IMR-90 (cell line): ENCODE results near the gene ZFHX3.

Source experiments
- BHLHE40 ChIP-seq: fragments of 150-350 bp; IDR thresholded peaks from 2 replicates; pipeline ENCODE4 v1.6.1; 2016; ENCODE audit warnings: mild to moderate bottlenecking, low read depth, low read length
- MAFK ChIP-seq: IDR thresholded peaks from 2 replicates; pipeline ENCODE4 v1.6.1; 2012; ENCODE audit warnings: low read depth, low read length, improper control_type of control experiment
- MXI1 ChIP-seq: IDR thresholded peaks from 2 replicates; pipeline ENCODE4 v1.6.1; 2012; ENCODE audit warnings: low read depth, mild to moderate bottlenecking, low read length, moderate library complexity, borderline replicate concordance
- NFE2L2 ChIP-seq: fragments of 150-350 bp; IDR thresholded peaks from 2 replicates; pipeline ENCODE4 v1.6.1; 2016; ENCODE audit warnings: low read depth, mild to moderate bottlenecking, low read length
- POLR2A ChIP-seq: IDR thresholded peaks from 2 replicates; pipeline ENCODE4 v1.6.1; 2012; ENCODE audit warnings: mild to moderate bottlenecking, low read depth, low read length
- RAD21 ChIP-seq: IDR thresholded peaks from 2 replicates; pipeline ENCODE4 v1.6.1; 2012; ENCODE audit warnings: low read length, improper control_type of control experiment
- RCOR1 ChIP-seq: IDR thresholded peaks from 2 replicates; pipeline ENCODE4 v1.6.1; 2012; ENCODE audit warnings: mild to moderate bottlenecking, low read length, improper control_type of control experiment; ENCODE audit not compliant: insufficient replicate concordance
- RFX5 ChIP-seq: IDR thresholded peaks from 2 replicates; pipeline ENCODE4 v1.8.0; 2012; ENCODE audit warnings: low read depth, mild to moderate bottlenecking, low read length, moderate library complexity
- SMC3 ChIP-seq: fragments of 150-350 bp; IDR thresholded peaks from 2 replicates; pipeline ENCODE4 v1.6.1; 2016; ENCODE audit warnings: low read depth, mild to moderate bottlenecking, antibody characterized with exemption, low read length, moderate library complexity
- TF ChIP-seq, protein P1 (sequence below): conservative IDR thresholded peaks from 2 replicates; pipeline ENCODE4 v1.5.1; 2012; ENCODE audit warnings: mild to moderate bottlenecking, low read depth, low read length, improper control_type of control experiment
- TF ChIP-seq, protein P2 (sequence below): fragments of 150-350 bp; IDR thresholded peaks from 2 replicates; pipeline ENCODE4 v1.6.1; 2016; ENCODE audit warnings: low read depth, mild to moderate bottlenecking, low read length, moderate library complexity, borderline replicate concordance

DNA sequence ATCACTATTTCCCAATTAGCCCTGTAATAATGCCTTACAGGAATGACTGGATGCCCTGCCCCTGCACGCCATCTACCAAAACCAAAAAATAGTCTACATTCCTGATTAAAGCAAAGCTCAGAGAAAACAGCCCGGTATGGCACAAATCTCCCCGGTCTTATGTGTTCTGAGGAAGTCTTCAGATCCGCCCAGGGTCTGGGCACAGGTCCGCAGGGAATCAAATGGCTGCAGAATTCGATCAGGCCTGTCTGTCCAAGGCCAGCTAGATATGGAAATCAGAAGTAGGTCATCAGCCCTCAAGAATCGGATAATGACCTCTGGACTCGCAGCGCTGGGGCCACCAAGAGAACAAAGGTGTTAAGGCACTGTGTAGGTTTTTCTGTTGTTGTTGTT, 171.0 kb downstream of the ZFHX3 start:
- TF ChIP-seq, protein P1, sequence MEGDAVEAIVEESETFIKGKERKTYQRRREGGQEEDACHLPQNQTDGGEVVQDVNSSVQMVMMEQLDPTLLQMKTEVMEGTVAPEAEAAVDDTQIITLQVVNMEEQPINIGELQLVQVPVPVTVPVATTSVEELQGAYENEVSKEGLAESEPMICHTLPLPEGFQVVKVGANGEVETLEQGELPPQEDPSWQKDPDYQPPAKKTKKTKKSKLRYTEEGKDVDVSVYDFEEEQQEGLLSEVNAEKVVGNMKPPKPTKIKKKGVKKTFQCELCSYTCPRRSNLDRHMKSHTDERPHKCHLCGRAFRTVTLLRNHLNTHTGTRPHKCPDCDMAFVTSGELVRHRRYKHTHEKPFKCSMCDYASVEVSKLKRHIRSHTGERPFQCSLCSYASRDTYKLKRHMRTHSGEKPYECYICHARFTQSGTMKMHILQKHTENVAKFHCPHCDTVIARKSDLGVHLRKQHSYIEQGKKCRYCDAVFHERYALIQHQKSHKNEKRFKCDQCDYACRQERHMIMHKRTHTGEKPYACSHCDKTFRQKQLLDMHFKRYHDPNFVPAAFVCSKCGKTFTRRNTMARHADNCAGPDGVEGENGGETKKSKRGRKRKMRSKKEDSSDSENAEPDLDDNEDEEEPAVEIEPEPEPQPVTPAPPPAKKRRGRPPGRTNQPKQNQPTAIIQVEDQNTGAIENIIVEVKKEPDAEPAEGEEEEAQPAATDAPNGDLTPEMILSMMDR, result no peak
- no peak for TF ChIP-seq POLR2A
- TF ChIP-seq RFX5, result no peak
- TF ChIP-seq SMC3, result no peak
- TF ChIP-seq MXI1, result no peak
- TF ChIP-seq, protein P2, sequence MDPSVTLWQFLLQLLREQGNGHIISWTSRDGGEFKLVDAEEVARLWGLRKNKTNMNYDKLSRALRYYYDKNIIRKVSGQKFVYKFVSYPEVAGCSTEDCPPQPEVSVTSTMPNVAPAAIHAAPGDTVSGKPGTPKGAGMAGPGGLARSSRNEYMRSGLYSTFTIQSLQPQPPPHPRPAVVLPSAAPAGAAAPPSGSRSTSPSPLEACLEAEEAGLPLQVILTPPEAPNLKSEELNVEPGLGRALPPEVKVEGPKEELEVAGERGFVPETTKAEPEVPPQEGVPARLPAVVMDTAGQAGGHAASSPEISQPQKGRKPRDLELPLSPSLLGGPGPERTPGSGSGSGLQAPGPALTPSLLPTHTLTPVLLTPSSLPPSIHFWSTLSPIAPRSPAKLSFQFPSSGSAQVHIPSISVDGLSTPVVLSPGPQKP, result no peak
- TF ChIP-seq BHLHE40, result no peak
- TF ChIP-seq RAD21, result no peak
- TF ChIP-seq MAFK, result no peak
- TF ChIP-seq NFE2L2, result no peak
- TF ChIP-seq RCOR1, result no peak
